ENCODE data around the gene MTM1.

MTM1 gene

GRCh38 chrX:150644422-150644821 is 76.0 kb downstream of the MTM1 start:
- no peak for DNase-seq
- no peaks in the 10 kb centered on the region for H3K4me1 ChIP-seq
- H3K36me3 ChIP-seq, result no peaks in the 10 kb centered on the region
- no peaks in the 10 kb centered on the region for H3K9me3 ChIP-seq
- no peak for TF ChIP-seq CTCF (IDR thresholded peaks at IDR 0.05; ENCODE audit: low read depth, low read length)
- no peak overlapping the region for H3K4me3 ChIP-seq (ENCODE audit: low read depth, low read length)
- H3K27me3 ChIP-seq, result no peaks in the 10 kb centered on the region

- Histone ChIP-seq H3K4me1 (no peaks in the 10 kb centered on the region), H3K27me3 (no peaks in the 10 kb centered on the region), H3K9me3 (no peaks in the 10 kb centered on the region), H3K4me3 (ENCODE audit: low read depth, low read length) (no peak overlapping the region), H3K36me3 (no peaks in the 10 kb centered on the region)
- TF ChIP-seq CTCF (IDR thresholded peaks at IDR 0.05; ENCODE audit: low read depth, low read length), result no peak
- DNase-seq, result no peak
Measured at GRCh38 chrX:150647331-150647730, 78.9 kb downstream of the MTM1 start.

- H3K4me3 ChIP-seq (ENCODE audit: low read depth, low read length), result no peak overlapping the region
- no peaks in the 10 kb centered on the region for H3K36me3 ChIP-seq
- DNase-seq, result no peak
Measured at GRCh38 chrX:150648296-150648940, 80.0 kb downstream of the MTM1 start.

GRCh38 chrX:150649096-150649870 is 80.9 kb downstream of the MTM1 start:
- H3K4me1 ChIP-seq, result no peaks in the 10 kb centered on the region
- TF ChIP-seq CTCF (IDR thresholded peaks at IDR 0.05; ENCODE audit: low read depth, low read length), result no peak
- H3K36me3 ChIP-seq, result no peaks in the 10 kb centered on the region
- peak; percentile 3 for DNase-seq
- H3K4me3 ChIP-seq (ENCODE audit: low read depth, low read length), result no peak overlapping the region
- H3K9me3 ChIP-seq, result no peaks in the 10 kb centered on the region
- no peaks in the 10 kb centered on the region for H3K27me3 ChIP-seq

More at GRCh38 chrX:150648296-150648940, 80.0 kb downstream of the MTM1 start:
- TF ChIP-seq CTCF (IDR thresholded peaks at IDR 0.05; ENCODE audit: low read depth, low read length), result no peak
- H3K4me1 ChIP-seq, result no peaks in the 10 kb centered on the region
- no peaks in the 10 kb centered on the region for H3K9me3 ChIP-seq
- no peaks in the 10 kb centered on the region for H3K27me3 ChIP-seq

GRCh38 chrX:150651906-150652305 is 83.5 kb downstream of the MTM1 start:
- no peak for DNase-seq
- Histone ChIP-seq H3K4me1 (no peaks in the 10 kb centered on the region), H3K36me3 (no peaks in the 10 kb centered on the region), H3K4me3 (ENCODE audit: low read depth, low read length) (no peak overlapping the region), H3K27me3 (no peaks in the 10 kb centered on the region), H3K9me3 (no peaks in the 10 kb centered on the region)
- TF ChIP-seq CTCF (IDR thresholded peaks at IDR 0.05; ENCODE audit: low read depth, low read length), result no peak

- no peak overlapping the region for H3K4me3 ChIP-seq (ENCODE audit: low read depth, low read length)
- H3K36me3 ChIP-seq, result no peaks in the 10 kb centered on the region
Measured at GRCh38 chrX:150655788-150656187, 87.4 kb downstream of the MTM1 start.

More at GRCh38 chrX:150655788-150656187, 87.4 kb downstream of the MTM1 start:
- no peak for DNase-seq
- Histone ChIP-seq H3K9me3 (no peaks in the 10 kb centered on the region), H3K27me3 (no peaks in the 10 kb centered on the region), H3K4me1 (no peaks in the 10 kb centered on the region)
- no peak for TF ChIP-seq CTCF (IDR thresholded peaks at IDR 0.05; ENCODE audit: low read depth, low read length)
